Measurements from ENCODE around the gene NGDN. TPM values are rescaled to one million over a fixed set of nuclear protein-coding genes. Genes with fewer than 3 reads are reported as not detected.
A peak's percentile ranks its signal among the peaks of the same experiment; 100 is the strongest.

Gene NGDN
- total RNA-seq, 1 donor from 2014 or later, result 39.5 TPM

GRCh38 chr14:23438101-23438971 is 31.2 kb upstream of the NGDN start:
- peak; percentile 93 for DNase-seq (ENCODE audit: low read depth)

DNA sequence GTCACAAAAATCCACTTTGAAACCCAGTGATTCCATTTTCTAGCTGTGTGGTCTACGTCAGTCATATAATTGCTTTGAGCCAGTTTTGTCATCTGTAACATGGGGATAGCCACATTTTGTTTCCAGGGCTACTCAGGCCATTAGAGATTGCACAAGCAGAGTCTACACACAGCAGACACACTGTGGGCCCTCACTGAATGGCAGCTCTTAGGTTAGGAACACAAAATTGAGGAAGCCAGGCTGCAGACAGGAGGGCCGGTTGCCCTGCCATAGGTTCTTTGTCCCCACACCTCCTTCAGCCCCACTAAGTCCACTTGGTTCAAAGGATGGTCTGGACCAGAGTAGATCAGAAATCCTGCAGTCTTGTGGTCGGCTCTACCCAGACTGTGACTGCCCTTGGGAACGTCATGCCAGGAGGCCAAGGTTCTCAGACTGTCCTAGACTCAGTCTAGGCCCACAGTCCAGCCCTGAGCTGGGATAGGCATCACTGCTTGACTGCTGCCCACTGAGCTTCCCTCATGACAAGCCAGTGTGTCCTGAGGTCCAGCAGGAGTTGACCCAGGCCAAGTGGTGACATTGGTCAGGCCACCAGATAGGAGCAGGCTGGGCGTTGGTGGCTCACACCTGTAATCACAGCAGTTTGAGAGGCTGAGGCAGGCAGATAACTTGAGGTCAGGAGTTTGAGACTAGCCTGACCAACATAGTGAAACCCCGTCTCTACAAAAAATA is 30.2 kb upstream of the NGDN start:
- DNase-seq (ENCODE audit: low read depth), result no peak

- peak; percentile 76 for DNase-seq (ENCODE audit: low read depth)
Measured at GRCh38 chr14:23441076-23441475, 28.4 kb upstream of the NGDN start.

DNA sequence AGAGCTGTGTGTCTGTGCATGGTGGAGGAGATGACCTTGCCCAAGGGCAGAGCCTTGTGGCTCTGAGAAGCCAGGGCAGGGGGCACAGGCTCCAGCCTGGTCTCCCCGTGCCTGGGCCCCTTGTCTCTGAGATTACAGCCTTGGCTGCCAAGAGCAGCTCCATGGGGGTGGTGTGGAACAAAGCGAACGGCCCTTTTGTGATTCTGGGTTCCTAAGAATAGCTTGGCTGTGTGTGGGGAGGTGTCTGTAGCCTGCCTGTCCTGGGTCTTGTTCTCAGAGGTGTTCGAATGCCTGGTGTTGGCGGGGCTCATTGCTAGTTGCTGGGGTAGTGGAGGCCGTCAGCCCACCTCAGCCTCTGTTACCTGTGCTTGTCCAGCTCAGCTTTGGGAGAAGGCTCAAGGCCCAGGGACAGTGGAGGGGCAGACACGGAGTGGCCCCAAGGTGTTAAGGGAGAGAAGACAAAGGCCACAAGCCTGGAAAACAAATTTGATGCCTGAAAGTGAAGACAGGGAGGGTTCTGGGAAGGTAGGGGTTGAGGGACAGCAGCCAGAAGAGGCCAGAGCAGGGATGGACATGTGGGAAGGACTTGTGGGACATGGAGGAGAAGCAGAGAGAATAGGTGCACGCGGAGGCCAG is 26.7 kb upstream of the NGDN start:
- peak; percentile 52 for DNase-seq (ENCODE audit: low read depth)

- DNase-seq (ENCODE audit: low read depth), result peak; percentile 98
Measured at GRCh38 chr14:23443411-23443812, 26.1 kb upstream of the NGDN start.

DNA sequence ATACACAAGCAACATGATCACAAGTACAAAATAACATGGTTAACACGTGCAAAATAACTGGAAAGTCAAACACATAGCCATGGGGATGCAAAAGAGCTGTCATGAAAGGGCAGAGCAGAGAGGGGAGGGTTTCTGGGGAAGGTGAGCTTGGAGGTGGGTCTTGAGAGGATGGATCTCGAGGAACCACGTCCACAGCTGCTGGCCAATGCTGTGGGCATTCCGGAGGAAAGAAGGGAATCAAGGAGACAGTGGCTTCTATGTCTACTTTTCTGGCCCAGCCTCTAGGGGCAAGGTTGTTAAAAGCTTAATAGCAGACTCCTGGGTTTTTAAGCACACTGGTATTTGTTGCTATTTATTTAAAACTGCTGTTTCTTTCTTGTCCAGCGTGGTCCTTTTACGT is 25.6 kb upstream of the NGDN start:
- peak; percentile 77 for DNase-seq (ENCODE audit: low read depth)

DNA sequence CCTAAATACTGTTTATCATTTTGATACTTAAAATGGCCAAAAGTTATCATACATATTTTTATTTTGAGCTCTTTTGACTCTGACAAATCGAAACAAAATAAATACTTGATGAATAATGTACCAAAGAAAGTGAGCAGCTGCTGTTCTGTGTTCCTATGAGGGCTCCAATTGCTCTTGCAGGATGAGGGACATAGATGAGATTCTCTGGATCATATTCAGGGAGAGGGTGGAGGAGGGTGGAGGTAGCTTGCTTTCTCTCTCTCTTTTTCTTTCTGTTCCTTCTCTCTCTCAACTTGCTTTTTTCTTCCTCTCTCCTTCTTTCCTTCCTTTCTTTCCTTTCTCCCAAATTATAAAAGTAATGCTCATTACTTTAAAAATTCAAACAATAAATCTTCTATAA is 25.2 kb upstream of the NGDN start:
- peak; percentile 88 for DNase-seq (ENCODE audit: low read depth)

DNA sequence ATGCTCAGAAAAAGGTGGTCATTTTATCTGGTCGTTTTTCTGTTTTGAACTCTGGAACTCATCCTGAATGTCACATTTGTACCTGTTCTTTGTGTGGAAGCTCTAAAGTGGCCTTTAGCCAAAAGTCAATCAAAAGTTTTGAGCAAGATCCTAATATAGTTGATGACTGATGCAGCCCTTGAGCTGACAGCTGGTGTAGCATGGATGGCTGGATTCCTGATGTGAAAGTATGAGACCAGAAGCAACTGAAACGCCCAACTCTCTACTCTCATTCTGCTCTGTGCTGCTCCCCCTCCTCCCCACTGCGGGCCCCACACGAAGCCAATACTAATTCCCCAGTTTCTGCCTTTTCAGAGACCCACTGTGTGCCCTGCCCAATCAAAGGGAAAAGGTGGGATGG is 23.7 kb upstream of the NGDN start:
- peak; percentile 91 for DNase-seq (ENCODE audit: low read depth)

- DNase-seq (ENCODE audit: low read depth), result peak; percentile 72
Measured at GRCh38 chr14:23446291-23446851, 23.1 kb upstream of the NGDN start.

- DNase-seq (ENCODE audit: low read depth), result no peak
Measured at GRCh38 chr14:23447361-23448350, 21.8 kb upstream of the NGDN start.

DNA sequence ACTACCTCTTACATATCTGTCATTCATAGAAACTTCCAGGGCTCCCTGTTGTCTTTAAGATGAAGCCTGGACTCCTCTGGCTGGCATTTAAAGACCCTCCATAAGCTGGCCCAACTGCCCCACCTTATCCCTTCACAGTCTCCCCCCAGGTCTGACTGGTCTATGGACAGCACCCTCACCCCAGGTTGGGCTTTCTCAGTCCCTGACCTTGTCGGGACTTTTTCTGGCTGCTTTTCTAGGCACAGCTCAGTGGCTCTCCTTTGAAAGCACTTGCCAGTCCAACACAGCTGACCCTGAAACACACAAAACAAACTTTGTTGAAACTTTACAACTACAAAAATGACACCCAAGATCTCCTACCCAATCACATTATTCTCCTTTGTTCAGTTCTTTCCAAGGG is 20.2 kb upstream of the NGDN start:
- DNase-seq (ENCODE audit: low read depth), result no peak

DNA sequence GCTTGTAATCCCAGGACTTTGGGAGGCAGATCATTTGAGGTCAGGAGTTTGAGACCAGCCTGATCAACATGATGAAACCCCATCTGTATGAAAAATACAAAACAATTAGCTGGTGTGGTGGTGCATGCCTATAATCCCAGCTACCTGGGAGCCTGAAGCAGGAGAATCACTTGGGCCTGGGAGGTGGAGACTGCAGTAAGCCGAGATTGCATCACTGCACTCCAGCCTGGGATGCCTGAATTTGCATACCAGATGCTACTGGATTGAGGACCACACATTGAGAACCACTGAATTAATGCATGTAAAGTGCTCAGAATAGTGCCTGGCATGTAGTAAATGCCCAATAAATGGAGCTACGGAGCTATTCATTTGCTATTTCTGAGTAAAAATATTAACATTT is 19.1 kb upstream of the NGDN start:
- DNase-seq (ENCODE audit: low read depth), result no peak

GRCh38 chr14:23452237-23452636 is 17.3 kb upstream of the NGDN start:
- no peak for DNase-seq (ENCODE audit: low read depth)

DNA sequence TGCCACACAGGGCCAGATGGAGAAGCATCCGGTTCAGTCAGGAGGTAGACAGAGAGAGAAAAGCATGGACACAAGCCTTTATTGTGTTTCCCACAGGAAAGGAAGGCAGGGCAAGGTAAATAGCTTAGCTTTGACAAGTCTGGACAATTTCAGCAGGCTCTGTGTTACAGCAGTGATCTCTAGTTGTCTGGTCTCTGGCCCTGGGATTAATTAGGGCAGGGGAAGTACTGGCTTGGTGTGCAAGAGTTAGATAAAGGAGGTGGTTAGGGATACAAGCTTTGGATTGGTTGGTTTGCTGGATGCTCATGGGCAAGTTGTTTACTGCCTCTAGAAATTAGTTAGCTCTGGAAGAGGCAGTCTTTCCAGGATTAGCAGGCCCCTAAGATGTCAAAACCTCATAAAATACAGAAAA is 15.1 kb upstream of the NGDN start:
- no peak for DNase-seq (ENCODE audit: low read depth)

GRCh38 chr14:23456883-23457586 is 12.5 kb upstream of the NGDN start:
- DNase-seq (ENCODE audit: low read depth), result peak; percentile 31

DNA sequence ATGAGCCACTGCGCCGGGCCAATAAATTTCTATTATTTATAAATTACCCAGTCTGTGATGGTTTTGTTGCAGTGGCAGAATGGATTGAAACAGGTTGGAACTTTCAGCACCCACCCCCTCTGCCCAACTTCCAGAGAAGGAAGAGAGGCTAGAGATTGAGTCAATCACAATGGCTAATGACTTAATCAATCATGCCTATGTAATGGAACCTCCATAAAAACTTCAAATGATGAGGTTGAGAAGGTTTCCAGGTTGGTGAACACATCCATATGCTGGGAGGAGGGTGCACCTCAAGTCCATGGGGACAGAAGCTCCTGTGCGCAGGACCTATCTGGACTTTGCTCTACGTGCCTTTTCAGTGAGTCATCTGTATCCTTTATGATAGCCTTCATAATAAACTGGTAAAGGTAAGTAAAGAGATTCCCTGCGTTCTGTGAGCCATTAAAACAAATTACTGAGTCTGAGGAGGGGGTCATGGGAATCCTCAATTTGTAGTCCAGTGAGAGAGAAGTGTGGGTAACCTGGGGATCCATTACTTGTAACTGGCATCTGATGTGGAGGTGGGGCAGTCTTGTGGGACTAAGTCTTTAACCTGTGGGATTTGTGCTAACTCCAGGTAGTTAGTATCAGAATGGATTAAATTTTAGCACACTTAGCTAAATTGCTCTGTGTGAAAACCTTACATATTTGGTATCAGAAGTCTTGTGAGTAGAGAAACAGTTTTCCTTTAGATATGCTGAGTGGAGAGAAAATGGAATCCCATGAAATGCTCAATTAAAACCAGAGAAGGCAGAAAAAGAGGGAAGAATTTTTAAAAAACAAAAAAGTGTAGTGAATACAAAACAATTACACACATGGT is 11.7 kb upstream of the NGDN start:
- no peak for DNase-seq (ENCODE audit: low read depth)

DNA sequence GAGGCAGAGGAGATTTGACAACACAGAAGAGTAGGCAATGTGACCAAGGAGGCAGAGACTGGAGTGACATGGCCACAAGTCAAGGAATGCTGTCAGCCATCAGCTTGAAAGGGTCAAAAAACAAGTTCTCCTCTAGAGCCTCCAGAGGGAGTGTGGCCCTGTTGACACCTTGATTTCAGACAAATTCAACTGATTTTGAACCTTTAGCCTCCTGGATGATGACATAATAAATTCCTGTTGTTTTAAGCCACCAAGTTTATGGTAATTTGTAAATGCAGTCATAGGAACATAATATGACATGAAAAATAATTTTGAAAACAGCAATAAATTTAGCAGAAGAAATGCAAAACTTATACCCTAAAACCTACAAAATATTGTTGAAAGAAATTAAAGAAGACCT is 8.5 kb upstream of the NGDN start:
- DNase-seq (ENCODE audit: low read depth), result no peak

GRCh38 chr14:23464700-23465099 is 4.8 kb upstream of the NGDN start:
- DNase-seq (ENCODE audit: low read depth), result no peak

DNA sequence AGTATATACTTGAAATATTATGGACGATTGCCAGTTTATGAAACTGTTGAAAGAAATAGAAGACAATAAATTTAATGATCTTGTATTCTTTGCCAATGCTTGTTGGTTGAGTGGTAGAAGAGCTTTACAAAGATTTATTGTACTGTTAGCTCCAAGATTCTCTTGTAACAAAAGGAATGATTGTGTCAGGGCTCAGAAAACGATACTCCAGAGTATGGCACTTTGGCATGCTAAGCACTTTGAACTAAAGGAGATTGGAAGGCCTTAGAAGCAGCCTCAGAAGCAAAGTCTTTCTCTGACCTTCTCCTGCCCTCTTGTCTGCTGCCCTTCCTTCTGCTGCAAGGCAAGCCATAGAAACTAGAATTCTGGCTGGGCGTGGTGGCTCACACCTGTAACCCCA is 4.2 kb upstream of the NGDN start:
- no peak for DNase-seq (ENCODE audit: low read depth)
